NCI-H2196 treated with DMSO at 0.1 percent for 48 hours (cell line): Measurements from ENCODE around the gene SHQ1.
A peak's percentile ranks its signal among the peaks of the same experiment; 100 is the strongest.

Source experiments
- DNase-seq: peaks from one replicate; lab custom pipeline; 2025; ENCODE audit not compliant: unreplicated experiment; lab: John Stamatoyannopoulos, UW

The SHQ1 gene

DNA sequence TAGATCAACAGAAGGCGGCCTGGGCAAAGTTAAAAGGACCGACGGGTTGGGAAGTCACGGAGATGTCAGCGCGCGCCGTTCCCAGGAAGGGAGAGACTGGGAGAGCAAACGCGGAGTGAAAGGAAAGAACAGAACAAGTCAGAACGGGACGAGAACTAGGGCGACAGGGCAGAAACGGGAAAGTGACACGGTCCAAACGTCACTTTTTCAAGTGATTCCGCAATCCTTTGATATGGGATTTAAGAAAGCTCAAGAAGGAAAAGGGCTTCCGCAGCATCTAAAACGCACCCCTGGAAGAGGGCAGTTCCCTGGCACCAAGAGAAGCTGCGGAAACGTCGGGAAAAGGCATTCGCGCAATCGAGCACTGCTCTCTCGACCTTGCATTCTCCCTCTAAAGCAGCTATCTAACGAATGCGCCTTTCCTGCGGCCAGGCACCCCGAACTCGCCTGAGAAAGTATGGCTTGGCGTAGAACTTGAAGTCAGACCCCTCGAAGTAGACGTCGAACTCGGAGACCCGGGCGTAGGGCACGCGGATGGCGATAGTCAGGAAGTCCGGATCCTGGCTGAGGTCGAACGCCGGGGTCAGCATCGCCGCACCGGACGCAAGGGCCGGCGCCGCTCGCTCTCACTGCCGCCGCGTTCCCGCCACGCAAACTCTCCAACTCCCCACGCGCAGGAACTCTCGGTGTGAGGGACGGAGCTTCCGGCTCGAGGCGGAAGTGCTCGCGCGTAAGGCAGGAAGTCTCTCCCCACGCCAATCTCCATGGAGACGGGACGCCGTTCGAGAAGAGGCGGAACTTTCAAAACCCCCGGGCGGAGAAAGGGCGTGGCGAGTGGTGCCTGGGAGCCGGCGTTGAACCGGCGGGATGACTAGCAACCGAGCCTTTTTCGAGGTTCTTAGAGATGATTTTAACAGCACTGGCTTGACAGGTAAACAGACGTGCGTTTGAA, at the start of gene SHQ1:
TSS of gene SHQ1 (minus strand) at position 695 of the 952 bp plus-strand sequence. CDS start at position 590, 105 bp downstream.
- DNase-seq = peak; percentile 35

DNA sequence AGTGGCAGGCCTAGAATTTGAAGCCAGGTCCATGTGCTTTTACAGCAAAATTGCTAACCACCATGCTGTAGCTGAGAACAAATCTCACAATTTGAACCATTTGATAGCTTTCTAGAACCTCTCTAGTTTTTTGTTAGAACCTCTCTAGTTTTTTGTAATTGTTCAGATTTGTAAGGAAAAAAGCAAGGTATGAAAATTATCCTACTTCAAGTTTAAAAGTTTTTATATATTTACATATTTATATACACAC, 49.4 kb upstream of the SHQ1 start:
- no peak for DNase-seq

DNA sequence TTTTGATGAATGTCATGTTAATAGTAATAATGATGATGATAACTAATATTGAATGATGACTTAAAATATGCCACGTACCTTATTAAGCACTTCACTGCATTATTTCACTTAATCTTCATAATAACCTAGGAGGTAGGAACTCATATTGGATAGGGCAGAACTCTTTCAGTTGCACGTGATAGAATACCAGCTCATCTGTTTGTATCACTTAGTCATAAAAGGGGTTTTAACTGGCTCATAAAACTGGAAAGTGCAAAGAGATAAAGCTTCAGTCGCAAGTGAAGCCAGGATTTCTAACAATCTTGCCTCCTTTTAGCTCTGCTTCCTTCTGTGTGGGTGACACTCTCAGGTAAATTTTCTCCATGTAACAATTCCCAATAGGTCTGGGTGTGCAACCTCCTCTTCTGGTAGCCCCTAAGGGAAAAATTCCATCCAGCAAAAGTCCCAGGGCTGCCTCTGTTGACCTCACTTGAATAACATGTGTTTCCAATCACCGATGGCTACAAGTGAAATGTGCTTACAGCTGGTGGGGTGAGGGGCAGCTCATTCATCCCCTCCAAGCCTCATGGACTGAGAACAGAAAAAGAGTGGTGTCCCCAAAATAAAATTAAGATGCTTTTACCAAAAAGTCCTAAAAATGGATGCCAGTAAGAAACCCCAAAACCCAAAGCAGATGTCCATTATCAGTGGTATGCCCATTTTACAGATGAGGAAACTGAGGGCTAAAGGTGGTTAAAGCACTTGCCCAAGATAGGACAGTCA, 48.9 kb upstream of the SHQ1 start:
- no peak for DNase-seq

DNA sequence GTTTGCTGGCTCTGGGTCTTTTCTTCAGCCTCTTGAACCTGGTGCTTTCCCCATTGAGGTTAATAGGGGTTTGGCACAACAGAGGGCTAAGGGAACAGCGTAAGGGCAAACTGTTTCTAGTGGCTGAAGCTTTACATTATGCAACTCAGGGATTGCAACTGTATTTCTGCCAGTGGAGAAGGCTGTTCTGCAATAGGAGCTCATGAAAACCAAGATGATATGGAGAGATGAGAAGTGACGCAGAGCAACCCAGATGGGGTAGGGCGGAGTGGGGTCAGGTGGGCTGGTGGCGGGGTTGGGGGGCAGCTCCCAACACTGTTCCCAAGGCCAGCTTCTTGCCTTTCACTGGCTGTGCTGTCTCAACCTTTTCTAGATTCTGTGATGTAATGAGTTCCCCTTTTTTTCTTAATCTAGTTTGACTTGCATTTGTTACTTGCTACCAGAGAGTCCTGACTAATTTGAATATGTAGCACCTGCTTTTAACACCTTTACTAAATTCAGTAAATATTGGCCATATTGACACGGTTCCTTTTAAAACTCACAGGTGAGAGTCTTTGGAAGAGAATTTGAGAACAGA, 46.8 kb upstream of the SHQ1 start:
- no peak for DNase-seq

DNA sequence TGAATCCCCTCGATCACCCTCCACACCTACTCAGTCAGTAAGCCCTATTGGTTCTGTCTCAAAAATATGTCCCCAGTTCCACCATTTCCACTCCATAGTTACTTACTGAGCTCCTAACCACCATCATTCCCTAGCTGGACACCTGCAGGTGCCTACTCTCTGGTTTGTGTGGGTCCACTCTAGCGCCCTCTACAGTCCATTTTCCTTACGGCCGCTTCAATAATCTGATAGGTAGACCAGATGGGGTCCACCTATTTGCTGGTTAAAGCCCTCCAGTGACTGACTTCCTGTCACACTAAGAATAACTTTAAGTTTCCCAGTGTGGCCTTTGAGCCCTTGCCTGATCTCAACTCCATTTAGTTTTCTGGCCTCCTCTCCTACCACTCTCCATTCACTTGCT, 44.6 kb upstream of the SHQ1 start:
- no peak for DNase-seq

DNA sequence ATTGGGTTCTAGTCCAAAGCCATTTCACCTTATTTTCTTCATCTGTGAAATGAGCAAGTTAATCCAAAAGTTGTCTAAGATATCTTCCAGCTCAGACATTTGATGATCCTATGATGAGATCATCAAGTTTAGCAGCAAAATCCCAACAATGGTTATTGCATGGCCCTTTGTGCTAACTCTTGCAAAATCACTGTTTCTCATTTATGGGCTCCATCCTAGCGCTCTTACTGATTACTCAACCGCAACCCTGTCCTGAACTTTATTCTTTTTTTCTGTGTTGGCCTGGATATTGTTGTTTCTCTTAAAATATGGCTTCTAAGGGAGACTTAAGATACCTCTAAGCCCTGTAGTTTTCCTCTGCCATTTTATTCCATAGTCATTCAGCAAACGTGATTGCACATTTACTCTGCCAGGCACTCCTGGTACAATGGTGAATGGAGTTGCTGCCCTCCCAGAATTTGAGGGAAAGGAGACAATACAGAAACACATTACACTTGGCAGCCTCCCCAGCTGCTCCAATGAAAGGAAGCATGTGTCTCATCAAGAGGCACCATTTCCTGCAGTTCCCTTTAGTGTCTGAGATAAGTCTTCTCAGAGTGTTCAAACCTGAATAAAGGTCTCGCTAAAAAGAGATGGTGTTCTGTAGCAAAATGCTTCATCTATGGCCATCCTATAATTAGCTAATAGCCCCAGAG, 44.0 kb upstream of the SHQ1 start:
- no peak for DNase-seq

DNA sequence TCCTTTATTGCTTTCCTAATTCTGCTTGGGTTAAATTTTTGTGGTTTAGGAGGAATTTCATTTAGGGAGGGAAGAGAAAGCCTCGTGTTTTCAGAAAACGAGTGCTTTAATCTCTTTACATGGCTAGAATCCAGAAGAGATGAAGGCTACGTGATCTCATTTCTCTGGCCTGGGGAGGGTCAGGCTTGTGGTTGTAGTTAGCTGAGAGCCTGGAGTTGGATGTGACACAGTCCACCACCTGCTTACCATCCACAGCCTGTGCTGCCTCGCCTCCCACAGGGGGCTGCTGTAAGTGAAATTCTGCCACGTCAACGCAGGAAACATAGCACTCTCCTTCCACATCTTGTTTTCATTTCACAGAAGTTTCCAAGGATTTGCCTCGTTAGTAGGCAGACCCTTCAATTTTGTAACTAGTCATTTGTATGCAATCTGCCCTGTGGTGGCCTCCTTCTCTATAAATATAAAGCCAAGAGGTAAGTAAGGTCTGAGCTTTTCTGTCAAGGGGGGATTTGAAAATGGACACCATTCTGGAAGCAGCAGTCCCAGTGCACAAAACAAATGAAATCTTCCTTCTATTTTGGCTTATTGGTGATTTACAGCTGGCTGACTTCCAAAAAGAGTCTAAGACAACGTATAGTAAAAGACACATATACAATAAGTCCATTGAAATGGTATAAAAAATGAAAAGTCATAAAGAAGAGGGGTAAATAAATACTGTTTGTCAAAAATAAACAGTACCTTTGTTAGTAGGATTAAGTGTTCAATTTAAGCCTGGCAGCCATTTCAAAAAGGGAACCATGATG, 43.0 kb upstream of the SHQ1 start:
- no peak for DNase-seq

DNA sequence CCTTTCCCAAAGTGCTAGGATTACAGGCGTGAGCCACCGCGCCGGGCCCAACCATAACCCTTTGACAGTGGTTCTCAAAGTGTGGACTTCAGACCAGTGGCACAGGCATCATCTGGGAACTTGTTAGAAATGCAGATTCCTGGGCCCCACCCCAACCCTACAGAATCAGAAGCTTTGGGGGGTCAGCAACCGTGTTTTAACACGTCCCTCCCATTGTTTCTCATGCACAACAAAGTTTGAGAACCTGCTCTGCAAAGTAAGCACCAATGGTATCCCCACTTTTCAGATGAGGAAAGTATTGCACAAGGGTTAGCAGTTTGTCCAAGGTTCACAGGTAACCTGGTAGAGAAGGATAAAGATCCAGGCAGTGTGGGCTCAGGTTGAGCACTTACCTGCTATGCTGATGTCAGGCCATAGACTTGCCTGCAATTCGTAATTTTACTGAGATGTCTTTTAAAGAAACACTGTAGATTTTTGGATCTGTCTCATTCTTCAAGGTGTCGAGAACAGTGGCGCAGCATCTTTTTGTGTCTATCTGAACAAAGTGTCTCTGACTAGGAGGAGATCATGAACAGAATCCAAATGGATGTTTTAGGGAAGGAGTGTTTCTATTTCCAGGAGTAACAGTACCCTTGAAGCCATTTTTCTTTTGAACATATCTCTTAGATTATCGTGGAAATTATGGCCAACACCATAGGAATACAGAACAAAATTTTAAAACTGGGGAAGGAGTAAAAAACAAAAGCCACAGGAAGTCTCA, 42.1 kb upstream of the SHQ1 start:
- DNase-seq = no peak

DNA sequence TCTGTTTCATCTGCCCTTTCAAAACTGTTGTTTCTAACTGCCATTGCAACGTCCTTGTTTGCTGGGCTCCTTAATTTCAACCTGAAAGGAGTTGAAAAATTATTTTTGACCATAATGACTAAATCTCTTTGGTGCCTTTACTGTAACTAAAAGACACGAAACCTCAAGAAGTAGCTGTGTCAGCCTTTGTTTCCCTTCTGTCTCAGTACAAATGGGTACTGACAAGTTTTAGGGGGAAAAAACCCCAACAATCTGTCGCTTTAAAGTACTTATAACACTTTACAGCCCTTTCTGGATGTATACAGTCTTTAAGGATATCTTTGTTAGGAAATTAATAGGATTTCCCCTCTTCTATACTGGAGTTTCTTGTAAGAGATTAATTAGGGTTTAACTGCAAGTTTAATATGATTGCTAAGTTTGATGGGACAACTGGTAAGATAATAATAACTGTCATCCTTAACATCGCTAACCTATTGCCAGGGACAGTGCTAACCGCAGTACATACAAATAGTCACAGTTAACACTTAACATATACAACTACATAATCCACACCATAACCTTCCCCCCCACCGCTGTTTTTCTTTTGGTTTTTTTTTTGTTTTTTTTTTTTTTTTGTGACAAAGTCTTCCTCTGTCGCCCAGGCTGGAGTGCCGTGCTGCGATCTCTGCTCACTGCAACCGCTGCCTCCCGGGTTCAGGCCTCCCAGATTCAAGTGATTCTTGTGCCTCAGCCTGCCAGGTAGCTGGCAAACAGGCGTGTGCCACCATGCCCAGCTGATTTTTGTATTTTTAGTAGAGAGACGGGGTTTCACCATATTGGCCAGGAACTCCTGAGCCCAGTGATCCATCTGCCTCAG, 41.3 kb upstream of the SHQ1 start:
- DNase-seq = no peak

DNA sequence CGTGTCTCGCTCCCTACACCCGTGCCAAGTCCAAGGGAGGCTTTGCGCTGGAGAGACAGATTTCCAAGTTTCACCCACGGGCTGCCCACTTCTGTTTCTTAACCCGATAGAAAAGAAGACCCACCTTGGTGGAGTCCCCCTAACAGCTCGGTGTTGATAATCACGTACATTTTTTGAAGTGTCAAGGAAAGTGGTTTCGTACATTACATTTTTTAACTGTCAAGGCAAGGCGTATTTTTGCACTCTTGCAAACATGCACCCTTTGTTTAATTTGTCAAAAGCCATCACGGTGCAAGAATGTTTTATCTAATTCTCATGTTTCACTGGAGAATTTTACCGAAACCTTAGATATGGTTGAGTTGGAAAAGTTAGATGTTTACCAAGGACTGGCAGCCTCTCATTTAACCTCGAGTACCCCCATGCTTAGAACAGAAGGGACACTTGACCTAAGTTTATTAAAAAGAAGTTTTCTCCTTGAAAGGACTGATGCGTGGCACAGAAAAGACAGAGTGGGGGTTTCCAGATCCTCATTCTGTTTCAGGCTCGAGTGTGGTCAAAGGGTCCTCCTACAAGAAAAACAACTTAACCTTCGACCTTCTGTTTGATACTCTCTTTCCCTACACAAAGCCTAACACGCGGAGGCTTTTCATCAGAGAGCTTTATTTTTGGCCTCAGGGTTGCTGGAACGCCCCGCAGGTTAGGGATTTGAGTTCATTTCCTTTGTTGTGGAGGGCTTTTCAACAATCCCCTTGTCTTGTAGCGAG, 40.5 kb upstream of the SHQ1 start:
- no peak for DNase-seq

DNA sequence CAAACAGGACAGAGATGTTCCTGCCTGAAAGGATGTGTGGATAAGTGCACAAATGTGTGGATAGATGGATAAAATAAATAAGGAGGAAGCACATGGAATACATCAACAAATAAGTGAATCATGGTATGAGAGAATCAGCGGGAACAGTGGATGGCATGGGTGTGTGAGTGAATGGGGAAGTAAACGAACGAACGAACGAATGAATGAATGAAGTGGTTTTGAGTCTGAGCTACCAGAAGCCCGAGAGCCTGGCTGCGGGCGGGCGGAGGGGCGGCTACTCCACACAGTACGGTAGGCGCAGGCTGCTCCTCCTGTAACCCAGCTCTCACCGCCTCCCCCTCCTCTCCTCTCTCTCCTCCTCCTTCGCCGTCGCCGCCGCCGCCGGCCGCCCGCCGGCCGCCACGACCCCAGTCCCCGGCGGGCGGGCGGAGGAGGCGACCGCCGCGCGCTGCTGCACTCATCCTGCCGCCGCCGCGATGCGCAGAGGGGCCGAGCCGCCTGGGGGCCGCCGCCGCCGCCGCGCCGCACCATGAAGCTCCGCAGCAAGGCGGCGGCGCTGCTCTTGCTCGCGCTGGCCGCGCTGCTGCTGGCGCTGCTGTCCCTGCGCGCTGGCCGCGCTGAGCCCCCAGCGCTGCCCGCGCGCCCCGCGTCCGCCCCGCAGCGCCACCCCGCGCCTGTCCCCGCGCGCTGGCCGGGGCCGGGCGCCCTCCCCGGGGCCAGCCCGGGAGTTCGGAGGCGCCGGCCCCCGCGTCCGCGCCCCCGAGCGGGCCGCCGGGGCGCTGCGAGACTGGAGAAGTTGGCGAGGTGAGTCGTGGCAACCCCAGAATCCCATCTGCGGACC, 39.7 kb upstream of the SHQ1 start, which contains the start of gene GXYLT2:
TSS of gene GXYLT2 (plus strand) at position 342 of the 841 bp plus-strand sequence. CDS start at position 530, 188 bp downstream.
- DNase-seq = peak; percentile 7

DNA sequence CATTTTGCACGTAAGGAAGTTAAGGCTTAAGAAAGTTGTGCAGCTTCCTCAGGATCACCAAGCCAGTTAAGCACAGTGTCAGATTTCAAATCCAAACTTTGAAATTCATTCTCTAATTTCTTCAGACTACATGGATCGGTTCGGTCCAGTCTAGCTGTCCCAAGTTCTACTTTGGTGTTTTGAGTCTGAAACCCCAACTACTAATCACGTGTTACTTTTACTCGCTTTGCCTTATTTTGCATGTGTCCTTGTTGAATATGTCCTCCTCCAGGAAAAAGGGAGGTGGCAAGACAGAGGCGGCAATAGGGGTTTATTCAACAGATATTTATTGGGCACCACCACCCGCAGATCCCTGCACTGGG, 39.1 kb upstream of the SHQ1 start:
- no peak for DNase-seq

DNA sequence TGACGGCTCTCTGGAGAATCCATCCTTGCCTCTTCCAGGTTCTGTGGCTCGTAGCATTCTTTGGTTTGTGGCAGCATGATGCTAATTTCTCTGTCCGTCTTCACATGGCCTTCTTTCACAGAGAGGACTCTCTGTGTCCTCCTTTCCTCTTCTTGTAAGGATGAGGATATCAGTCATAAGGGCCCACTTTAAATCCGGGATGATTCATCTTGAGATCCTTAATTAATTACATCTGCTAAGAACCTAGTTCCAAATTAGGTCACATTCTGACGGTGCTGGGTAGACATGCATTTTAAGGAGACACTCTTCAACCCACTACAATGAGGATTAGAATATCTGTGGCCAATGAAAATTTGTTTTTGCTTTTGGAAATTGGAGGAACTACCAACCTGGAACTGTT, 23.9 kb upstream of the SHQ1 start:
- DNase-seq = no peak

DNA sequence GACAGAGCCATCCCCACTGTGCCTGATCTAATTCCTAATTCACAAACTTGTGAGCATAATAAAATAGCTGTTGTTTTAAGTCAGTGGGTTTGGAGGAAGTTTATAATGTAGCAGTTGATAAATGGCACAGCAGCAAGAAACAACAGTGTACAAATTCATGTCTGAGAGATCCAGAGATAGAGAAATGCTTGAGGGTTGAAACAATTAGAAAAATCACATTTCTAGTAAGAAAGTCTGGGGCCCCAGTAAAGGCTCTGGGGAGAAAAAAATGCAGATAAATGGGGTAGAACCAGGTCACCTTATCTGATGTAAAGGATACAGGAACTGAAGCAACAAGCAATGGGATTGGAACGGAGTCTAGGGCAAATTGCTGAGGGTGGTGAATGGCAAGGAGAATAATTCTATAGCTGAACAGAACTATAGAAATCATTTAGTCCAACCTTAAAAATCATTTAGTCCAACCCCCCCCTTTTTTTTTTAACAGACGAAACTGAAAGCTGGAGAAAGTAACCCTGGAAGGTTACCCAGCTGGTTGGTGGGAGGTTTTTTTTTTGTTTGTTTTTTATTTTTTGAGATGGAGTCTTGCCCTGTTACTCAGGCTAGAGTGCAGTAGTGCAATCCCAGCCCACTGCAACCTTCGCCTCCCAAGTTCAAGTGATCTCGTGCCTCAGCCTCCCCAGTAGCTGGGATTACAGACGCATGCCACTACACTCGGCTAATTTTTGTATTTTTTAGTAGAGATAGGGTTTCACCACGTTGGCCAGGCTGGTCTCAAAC, 14.3 kb upstream of the SHQ1 start:
- no peak for DNase-seq

DNA sequence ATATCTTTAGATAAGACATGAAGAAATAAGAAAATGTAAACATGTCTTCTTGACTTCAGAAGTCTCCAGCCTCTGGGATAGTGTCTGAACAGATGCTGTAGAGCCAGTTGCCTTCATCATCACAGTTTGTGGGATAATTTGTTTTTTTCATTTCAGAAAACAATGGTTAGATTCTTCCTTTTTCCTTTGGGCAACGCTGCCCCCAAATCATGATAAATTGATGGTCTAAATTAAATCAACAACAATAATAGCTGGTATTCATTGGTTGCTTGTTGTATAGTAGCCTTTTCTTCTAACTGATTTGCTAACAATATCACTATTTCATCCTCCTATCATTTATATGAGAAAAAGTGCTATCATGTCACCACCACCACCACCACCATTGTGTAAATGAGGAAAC, 12.6 kb upstream of the SHQ1 start:
- DNase-seq = no peak

DNA sequence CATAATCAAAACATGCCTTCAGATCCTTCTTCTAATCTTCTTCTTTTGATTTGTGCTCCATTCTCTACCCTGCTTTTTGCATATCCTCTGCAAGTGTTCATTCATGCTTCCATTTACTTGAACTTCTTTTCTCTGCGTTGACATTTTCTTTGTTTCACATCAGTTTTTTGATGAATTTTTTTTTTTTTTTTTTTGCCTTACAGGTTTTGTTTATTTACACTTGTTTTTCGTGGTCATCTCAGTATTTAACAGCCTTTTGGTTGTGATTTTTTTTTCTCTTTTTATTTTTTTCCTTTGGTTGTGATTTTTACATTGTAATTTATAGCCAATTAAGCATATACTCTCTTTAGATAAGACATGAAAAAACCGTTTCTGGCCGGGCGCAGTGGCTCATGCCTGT, 11.8 kb upstream of the SHQ1 start:
- no peak for DNase-seq

DNA sequence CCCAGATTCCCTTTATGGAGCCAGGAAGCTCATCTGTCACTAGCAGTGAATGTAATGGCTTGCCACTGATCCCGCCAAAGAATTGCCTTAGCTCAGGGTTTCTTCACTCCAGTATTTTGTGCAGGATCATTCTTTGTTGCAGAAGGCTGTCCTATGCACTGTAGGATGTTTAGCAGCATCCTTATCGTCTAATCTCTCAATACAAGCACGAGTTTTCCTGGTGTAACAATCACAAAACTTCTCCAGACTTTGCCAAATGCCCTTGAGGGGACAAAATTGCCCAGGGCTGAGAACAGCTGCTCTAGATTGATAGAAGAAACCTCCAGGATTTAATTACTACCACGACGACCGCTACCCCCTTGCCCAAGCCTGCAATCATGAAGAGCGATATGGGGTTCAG, 6.8 kb upstream of the SHQ1 start:
- DNase-seq = no peak
